IMR-90 (cell line): ENCODE measurements around the gene IL12A. TPM values are rescaled to one million over a fixed set of nuclear protein-coding genes. Genes with fewer than 3 reads are reported as not detected.

ENCODE experiments used
- ATAC-seq: fragments of 200-7000 bp; cut with Tn5 transposase; 2 replicates; pipeline ENCODE4 v1.9.1; 2020; ENCODE audit warnings: low read depth, mild to moderate bottlenecking, moderate library complexity
- BruUV-seq: library from RNA; stranded (reverse); fragments of 400-500 nt; replicated peaks from 2 replicates; lab custom pipeline; 2021; lab: Mats Ljungman, UMichigan
- CTCF ChIA-PET: fragments of 300-600 bp; formaldehyde crosslinking; extraction: SDS; loops from one replicate; lab custom pipeline; 2021; ENCODE audit warnings: antibody characterized with exemption; lab: Yijun Ruan, JAX
- POLR2A ChIA-PET: fragments of 300-600 bp; sonication (Branson Sonifier 250); formaldehyde crosslinking; loops from one replicate; lab custom pipeline; 2022; ENCODE audit warnings: antibody characterized with exemption; ENCODE audit not compliant: unreplicated experiment; lab: Charles Lee
- DNase-seq: peaks from one replicate; pipeline ENCODE4 v3.0.0; 2013
- H2AFZ ChIP-seq: replicated peaks from 2 replicates; pipeline ENCODE3; 2013; ENCODE audit warnings: low read length, mild to moderate bottlenecking; ENCODE audit not compliant: poor library complexity
- H2AK5ac ChIP-seq: 2 replicates; pipeline ENCODE4 v1.6.1; 2013; ENCODE audit warnings: low read depth, low read length, inconsistent platforms
- H2AK9ac ChIP-seq: replicated peaks from 2 replicates; pipeline ENCODE3; 2013; ENCODE audit warnings: mild to moderate bottlenecking, low read depth, low read length, moderate library complexity; ENCODE audit not compliant: poor library complexity
- H2BK120ac ChIP-seq: 2 replicates; pipeline ENCODE4 v1.6.1; 2013; ENCODE audit warnings: low read depth, low read length, inconsistent platforms
- H2BK15ac ChIP-seq: 3 replicates; pipeline ENCODE4 v1.6.1; 2013; ENCODE audit warnings: low read depth, low read length, inconsistent platforms
- H2BK20ac ChIP-seq: 2 replicates; pipeline ENCODE4 v1.6.1; 2013; ENCODE audit warnings: low read depth, mild to moderate bottlenecking, inconsistent platforms, low read length, moderate library complexity
- H2BK5ac ChIP-seq: 2 replicates; pipeline ENCODE4 v1.6.1; 2013; ENCODE audit warnings: mild to moderate bottlenecking, low read depth, low read length, inconsistent platforms; ENCODE audit not compliant: poor library complexity, severe bottlenecking
- H3K14ac ChIP-seq: replicated peaks from 2 replicates; pipeline ENCODE4 v1.6.1; 2013; ENCODE audit warnings: low read depth, low read length, inconsistent platforms
- H3K18ac ChIP-seq: 2 replicates; pipeline ENCODE4 v1.6.1; 2013; ENCODE audit warnings: low read depth, low read length, control low read depth
- H3K23ac ChIP-seq: 2 replicates; pipeline ENCODE4 v1.6.1; 2013; ENCODE audit warnings: low read depth, low read length, inconsistent platforms
- H3K27ac ChIP-seq: 2 replicates; pipeline ENCODE4 v1.5.1; 2013; ENCODE audit warnings: mild to moderate bottlenecking, control low read depth, low read length; ENCODE audit not compliant: insufficient read depth
- H3K27me3 ChIP-seq: 2 replicates; pipeline ENCODE4 v1.6.1; 2013; ENCODE audit warnings: low read length; ENCODE audit not compliant: control insufficient read depth, insufficient read depth
- H3K36me3 ChIP-seq: 2 replicates; pipeline ENCODE4 v1.6.1; 2013; ENCODE audit warnings: low read length, mixed read lengths; ENCODE audit not compliant: control insufficient read depth, insufficient read depth
- H3K4ac ChIP-seq: 2 replicates; pipeline ENCODE4 v1.6.1; 2013; ENCODE audit warnings: low read depth, low read length, inconsistent platforms
- H3K4me1 ChIP-seq: 2 replicates; pipeline ENCODE4 v1.6.1; 2013; ENCODE audit warnings: low read length, mixed read lengths; ENCODE audit not compliant: control insufficient read depth, insufficient read depth
- H3K4me2 ChIP-seq: 2 replicates; pipeline ENCODE4 v1.6.1; 2013; ENCODE audit warnings: low read depth, mild to moderate bottlenecking, control low read depth, low read length, moderate library complexity
- H3K4me3 ChIP-seq: 2 replicates; pipeline ENCODE4 v1.5.1; 2013; ENCODE audit warnings: low read depth, mild to moderate bottlenecking, control low read depth, low read length, moderate library complexity; ENCODE audit not compliant: insufficient read depth
- H3K56ac ChIP-seq: 2 replicates; pipeline ENCODE4 v1.6.1; 2013; ENCODE audit warnings: low read length, inconsistent platforms; ENCODE audit not compliant: insufficient read depth; ENCODE audit errors: extremely low read depth
- H3K79me1 ChIP-seq, 2 experiments: 2 replicates each; pipeline ENCODE4 v1.6.1; 2013; ENCODE audit warnings: low read length in 2 of 2, inconsistent platforms in 1 of 2, low read depth in 1 of 2
- H3K9ac ChIP-seq: 2 replicates; pipeline ENCODE4 v1.6.1; 2013; ENCODE audit warnings: low read depth, low read length, control low read depth
- H3K9me1 ChIP-seq: 2 replicates; pipeline ENCODE4 v1.6.1; 2013; ENCODE audit warnings: low read length, inconsistent platforms; ENCODE audit not compliant: insufficient read depth
- H3K9me3 ChIP-seq: 2 replicates; pipeline ENCODE4 v1.6.1; 2013; ENCODE audit warnings: low read length; ENCODE audit not compliant: control insufficient read depth, insufficient read depth
- H4K20me1 ChIP-seq: 2 replicates; pipeline ENCODE4 v1.6.1; 2013; ENCODE audit warnings: low read length, inconsistent platforms; ENCODE audit not compliant: insufficient read depth
- H4K5ac ChIP-seq: 2 replicates; pipeline ENCODE4 v1.6.1; 2013; ENCODE audit warnings: mild to moderate bottlenecking, low read depth, low read length, control low read depth
- H4K8ac ChIP-seq, 2 experiments: 2 replicates each; pipeline ENCODE4 v1.6.1; 2013; ENCODE audit warnings: low read depth in 2 of 2, low read length in 2 of 2, control low read depth in 1 of 2, inconsistent platforms in 1 of 2
- H4K91ac ChIP-seq: 2 replicates; pipeline ENCODE4 v1.6.1; 2013; ENCODE audit warnings: low read depth, low read length, inconsistent platforms; ENCODE audit not compliant: insufficient read depth
- BHLHE40 ChIP-seq: fragments of 150-350 bp; IDR thresholded peaks from 2 replicates; pipeline ENCODE4 v1.6.1; 2016; ENCODE audit warnings: mild to moderate bottlenecking, low read depth, low read length
- CEBPB ChIP-seq: IDR thresholded peaks from 2 replicates; pipeline ENCODE4 v1.6.1; 2012; ENCODE audit warnings: low read depth, low read length, improper control_type of control experiment
- MAFK ChIP-seq: IDR thresholded peaks from 2 replicates; pipeline ENCODE4 v1.6.1; 2012; ENCODE audit warnings: low read depth, low read length, improper control_type of control experiment
- MAZ ChIP-seq: IDR thresholded peaks from 2 replicates; pipeline ENCODE4 v1.6.1; 2012; ENCODE audit warnings: low read depth, mild to moderate bottlenecking, low read length, improper control_type of control experiment, moderate library complexity, borderline replicate concordance
- MXI1 ChIP-seq: IDR thresholded peaks from 2 replicates; pipeline ENCODE4 v1.6.1; 2012; ENCODE audit warnings: low read depth, mild to moderate bottlenecking, low read length, moderate library complexity, borderline replicate concordance
- NFE2L2 ChIP-seq: fragments of 150-350 bp; IDR thresholded peaks from 2 replicates; pipeline ENCODE4 v1.6.1; 2016; ENCODE audit warnings: low read depth, mild to moderate bottlenecking, low read length
- RCOR1 ChIP-seq: IDR thresholded peaks from 2 replicates; pipeline ENCODE4 v1.6.1; 2012; ENCODE audit warnings: mild to moderate bottlenecking, low read length, improper control_type of control experiment; ENCODE audit not compliant: insufficient replicate concordance
- RFX5 ChIP-seq: IDR thresholded peaks from 2 replicates; pipeline ENCODE4 v1.8.0; 2012; ENCODE audit warnings: low read depth, mild to moderate bottlenecking, low read length, moderate library complexity
- SMC3 ChIP-seq: fragments of 150-350 bp; IDR thresholded peaks from 2 replicates; pipeline ENCODE4 v1.6.1; 2016; ENCODE audit warnings: low read depth, mild to moderate bottlenecking, antibody characterized with exemption, low read length, moderate library complexity
- WGBS, 2 experiments: methylation state at CpG; one replicate each; pipeline versions ENCODE4 v1.1.5 to v1.1.7; 2013; ENCODE audit warnings: missing lambda C conversion rate in 2 of 2; ENCODE audit not compliant: insufficient read length in 1 of 2; ENCODE audit errors: extremely low coverage in 2 of 2; 5-methylcytosine and 5-hydroxymethylcytosine counted together
- dilution Hi-C: fragments of 300-500 bp; cut with HindIII; formaldehyde crosslinking; loops from one replicate; pipeline ENCODE4 v1.14.3; 2018; ENCODE audit warnings: low sequenced_read_pairs; ENCODE audit not compliant: unreplicated experiment
- in situ Hi-C: fragments of 300-500 bp; cut with MboI; formaldehyde crosslinking; loops from 3 replicates; pipeline ENCODE4 v1.14.3; 2019; ENCODE audit warnings: low sequenced_read_pairs, inconsistent platforms, mixed read lengths
- intact Hi-C: fragments of 100-400 bp; cut with micrococcal nuclease; formaldehyde crosslinking; loops from 2 replicates; pipeline ENCODE4 v1.10.0; 2022
- polyA plus RNA-seq, 3 experiments: library from polyadenylated mRNA; depleted of rRNA; stranded (reverse); fragments of >200 nt; gene quantifications; 2 replicates each; pipeline ENCODE4 v1.2.3, GENCODE V29; 2012; ENCODE audit warnings: low replicate concordance in 1 of 3
- total RNA-seq: library from RNA; depleted of rRNA; stranded (reverse); fragments of >200 nt; gene quantifications from 2 replicates; pipeline ENCODE4 v1.2.3, GENCODE V29; 2012
- TF ChIP-seq, protein P1 (sequence below): fragments of 150-350 bp; IDR thresholded peaks from 2 replicates; pipeline ENCODE4 v1.6.1; 2017; ENCODE audit warnings: mild to moderate bottlenecking, antibody characterized with exemption, low read length, low read depth
- TF ChIP-seq, protein P2 (sequence below): fragments of 150-350 bp; IDR thresholded peaks from 2 replicates; pipeline ENCODE4 v1.6.1; 2016; ENCODE audit warnings: low read depth, mild to moderate bottlenecking, low read length, moderate library complexity, borderline replicate concordance

Gene IL12A
- total and polyA plus RNA-seq, 2 of the 4 experiments (the other 2 are of a cell fraction): 0.90 to 2.9 TPM

DNA sequence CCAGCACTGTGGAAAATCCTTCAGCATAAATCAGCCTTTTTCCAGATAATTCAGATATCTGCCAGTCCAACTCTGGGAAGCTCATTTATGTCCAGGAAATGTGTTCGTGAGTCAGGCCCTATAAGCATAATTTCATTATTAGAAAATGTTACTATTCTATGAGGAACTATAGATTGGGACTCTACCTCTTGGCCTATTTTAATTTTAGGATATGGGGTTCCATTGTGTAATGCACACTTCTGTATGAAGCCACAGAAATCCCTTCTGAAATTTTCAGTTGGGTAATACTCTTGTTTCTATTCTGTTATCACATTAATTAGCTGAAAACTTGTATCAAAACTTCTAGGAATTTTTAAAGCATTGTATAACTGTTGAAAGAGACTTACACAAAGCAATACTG lies 43.9 kb upstream of the IL12A start (continued):
- TF ChIP-seq, protein P1, sequence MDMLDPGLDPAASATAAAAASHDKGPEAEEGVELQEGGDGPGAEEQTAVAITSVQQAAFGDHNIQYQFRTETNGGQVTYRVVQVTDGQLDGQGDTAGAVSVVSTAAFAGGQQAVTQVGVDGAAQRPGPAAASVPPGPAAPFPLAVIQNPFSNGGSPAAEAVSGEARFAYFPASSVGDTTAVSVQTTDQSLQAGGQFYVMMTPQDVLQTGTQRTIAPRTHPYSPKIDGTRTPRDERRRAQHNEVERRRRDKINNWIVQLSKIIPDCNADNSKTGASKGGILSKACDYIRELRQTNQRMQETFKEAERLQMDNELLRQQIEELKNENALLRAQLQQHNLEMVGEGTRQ: no peak
- TF ChIP-seq BHLHE40: no peak
- TF ChIP-seq MAFK: no peak
- no peak for TF ChIP-seq SMC3

DNA sequence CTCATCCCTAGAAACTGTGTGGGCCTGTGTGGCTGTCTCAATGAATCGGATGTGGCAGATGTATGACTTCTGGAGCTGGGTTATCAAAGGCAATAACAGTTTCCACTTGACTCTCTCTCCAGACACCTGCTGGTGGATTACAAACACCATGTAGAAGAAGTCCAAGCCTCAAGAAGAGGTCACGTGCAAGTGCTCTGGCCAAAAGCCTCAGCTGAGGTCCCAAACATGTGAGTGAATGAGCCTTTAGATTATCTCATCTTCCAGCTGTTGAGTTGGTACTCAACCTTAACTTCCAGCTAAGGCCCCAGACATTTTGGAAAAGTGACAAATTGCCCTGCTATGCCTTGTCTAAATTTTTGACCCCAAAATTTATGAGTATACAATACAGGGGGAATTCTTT lies 42.7 kb upstream of the IL12A start:
- Histone ChIP-seq H3K4me2 (no peak overlapping the region), H4K8ac (no peak overlapping the region; a peak in 1 of 4 replicates), H3K4me1 (peaks cover 13% of the 10 kb centered on the region), H2AK9ac (no peak overlapping the region), H3K23ac (no peak overlapping the region), H3K9me3 (no peaks in the 10 kb centered on the region), H2BK20ac (peak overlapping the region; percentile 84; the same call in 1 of the 2 replicates), H2BK120ac (peak overlapping the region; percentile 62; the same call in 1 of the 2 replicates), H3K14ac (no peak overlapping the region), H3K36me3 (no peaks in the 10 kb centered on the region), H3K9me1 (no peaks in the 10 kb centered on the region; the same call in 1 of the 2 replicates), H3K4ac (peak overlapping the region; percentile 58), H3K79me1 (no peaks in the 10 kb centered on the region), H3K18ac (peak overlapping the region; percentile 75), H2AK5ac (peak overlapping the region; percentile 48; the same call in 1 of the 2 replicates), H3K56ac (no peak overlapping the region), H3K27me3 (no peaks in the 10 kb centered on the region), H2BK15ac (peak overlapping the region; percentile 58; the same call in 1 of the 3 replicates), H2BK5ac (peak overlapping the region; percentile 53), H4K5ac (peak overlapping the region; percentile 68; the same call in 1 of the 2 replicates), H3K27ac (no peak overlapping the region), H3K4me3 (no peak overlapping the region), H2AFZ (no peak overlapping the region), H4K20me1 (no peaks in the 10 kb centered on the region), H3K9ac (no peak overlapping the region), H4K91ac (peak overlapping the region; percentile 33; the same call in 1 of the 2 replicates)
- in situ Hi-C loops: no loop called here
- no CpG with 5 or more reads among the region's 2 CpGs for WGBS, 2 experiments
- DNase-seq: no peak
- dilution Hi-C loops: no loop called here
- BruUV-seq: no TSS peak
- TF ChIP-seq MXI1: no peak
- no peak for TF ChIP-seq MAZ
- TF ChIP-seq CEBPB: no peak
- no peak for TF ChIP-seq RFX5
- no peak for TF ChIP-seq SMC3
- TF ChIP-seq, protein P2, sequence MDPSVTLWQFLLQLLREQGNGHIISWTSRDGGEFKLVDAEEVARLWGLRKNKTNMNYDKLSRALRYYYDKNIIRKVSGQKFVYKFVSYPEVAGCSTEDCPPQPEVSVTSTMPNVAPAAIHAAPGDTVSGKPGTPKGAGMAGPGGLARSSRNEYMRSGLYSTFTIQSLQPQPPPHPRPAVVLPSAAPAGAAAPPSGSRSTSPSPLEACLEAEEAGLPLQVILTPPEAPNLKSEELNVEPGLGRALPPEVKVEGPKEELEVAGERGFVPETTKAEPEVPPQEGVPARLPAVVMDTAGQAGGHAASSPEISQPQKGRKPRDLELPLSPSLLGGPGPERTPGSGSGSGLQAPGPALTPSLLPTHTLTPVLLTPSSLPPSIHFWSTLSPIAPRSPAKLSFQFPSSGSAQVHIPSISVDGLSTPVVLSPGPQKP: no peak
- no peak for TF ChIP-seq NFE2L2
- no peak for TF ChIP-seq RCOR1
- POLR2A ChIA-PET: no interaction called here
- intact Hi-C loops: loop anchor here (2.0 kb wide), 1 partner anchor 17 kb away; no protein-coding TSS in a partner anchor
- CTCF ChIA-PET: interaction anchor here (0.9 to 1.2 kb wide), 2 partner anchors 61 to 117 kb away, joined by 4 read pairs; no protein-coding TSS in a partner anchor
- no peak for ATAC-seq
